Caco-2 (cell line): ENCODE data around the gene ATP1B4. TPM values are rescaled to one million over a fixed set of nuclear protein-coding genes. Genes with fewer than 3 reads are reported as not detected.

Experiments used
- BruUV-seq: library from RNA; stranded (reverse); fragments of 400-500 nt; replicated peaks from 2 replicates; lab custom pipeline; 2021; lab: Mats Ljungman, UMichigan
- CTCF ChIA-PET: fragments of 300-600 bp; sonication (Branson Sonifier 250); formaldehyde crosslinking; loops from one replicate; lab custom pipeline; 2022; ENCODE audit warnings: antibody characterized with exemption; lab: Charles Lee
- POLR2A ChIA-PET: fragments of 300-600 bp; sonication (Branson Sonifier 250); formaldehyde crosslinking; loops from one replicate; lab custom pipeline; 2022; ENCODE audit warnings: antibody characterized with exemption; lab: Charles Lee
- DNase-seq, 2 experiments: peaks; one replicate each; pipeline versions ENCODE4 v3.0.0 to v3.0.0-alpha.2; 2020 to 2022
- H3K27me3 ChIP-seq: replicated peaks from 2 replicates; pipeline ENCODE4 v1.6.0; 2011; ENCODE audit warnings: low read length; ENCODE audit not compliant: control insufficient read depth, insufficient read depth
- H3K36me3 ChIP-seq: 2 replicates; pipeline ENCODE4 v1.5.1; 2011; ENCODE audit warnings: low read length; ENCODE audit not compliant: control insufficient read depth, insufficient read depth
- H3K4me1 ChIP-seq: fragments of 250-450 bp; sonication (Bioruptor Pico); 2 replicates; pipeline ENCODE4 v1.5.1; 2020; ENCODE audit warnings: mild to moderate bottlenecking
- H3K4me3 ChIP-seq: 2 replicates; pipeline ENCODE4 v1.5.1; 2011; ENCODE audit warnings: low read depth, mild to moderate bottlenecking, control low read depth, low read length
- H3K9me3 ChIP-seq: fragments of 250-450 bp; sonication (Bioruptor Pico); 2 replicates; pipeline ENCODE4 v1.5.1; 2020; ENCODE audit warnings: mild to moderate bottlenecking, moderate library complexity
- H3K27ac Mint-ChIP-seq: one replicate; pipeline ENCODE4 v1.8.0; 2022; ENCODE audit warnings: mixed read lengths; ENCODE audit not compliant: unreplicated experiment
- H3K27me3 Mint-ChIP-seq: one replicate; pipeline ENCODE4 v1.8.0; 2022; ENCODE audit warnings: mixed read lengths; ENCODE audit not compliant: insufficient read depth, unreplicated experiment
- H3K36me3 Mint-ChIP-seq: one replicate; pipeline ENCODE4 v1.8.0; 2022; ENCODE audit warnings: mild to moderate bottlenecking, mixed read lengths; ENCODE audit not compliant: insufficient read depth, unreplicated experiment
- H3K4me1 Mint-ChIP-seq: one replicate; pipeline ENCODE4 v1.8.0; 2022; ENCODE audit warnings: low read depth, mixed read lengths; ENCODE audit not compliant: unreplicated experiment
- H3K4me3 Mint-ChIP-seq: one replicate; pipeline ENCODE4 v1.8.0; 2022; ENCODE audit warnings: mild to moderate bottlenecking, moderate library complexity, mixed read lengths; ENCODE audit not compliant: unreplicated experiment
- H3K9me3 Mint-ChIP-seq: one replicate; pipeline ENCODE4 v1.8.0; 2022; ENCODE audit warnings: mixed read lengths; ENCODE audit not compliant: unreplicated experiment
- intact Hi-C: fragments of 100-400 bp; cut with micrococcal nuclease; formaldehyde crosslinking; loops from one replicate; pipeline ENCODE4 v1.10.0; 2022; ENCODE audit not compliant: unreplicated experiment
- total RNA-seq: library from RNA; stranded (reverse); gene quantifications from 2 replicates; pipeline ENCODE4 v1.2.3, GENCODE V29; 2022
- TF ChIP-seq, protein P1 (sequence below), 2 experiments: fragments of 200-600 bp in 1 of 2; IDR thresholded peaks; 1 replicate in 1 of 2; 2 replicates in 1 of 2; pipeline versions ENCODE4 v1.5.1 to v1.8.0; 2011 to 2022; ENCODE audit warnings: antibody characterized with exemption in 1 of 2, control low read depth in 1 of 2, inconsistent platforms in 1 of 2, low read depth in 1 of 2, low read length in 1 of 2, mild to moderate bottlenecking in 1 of 2, moderate library complexity in 1 of 2; ENCODE audit not compliant: insufficient read depth in 1 of 2, severe bottlenecking in 1 of 2, unreplicated experiment in 1 of 2

The ATP1B4 gene
- total RNA-seq, 1 experiment from 2014 or later, result not detected

- Mint-ChIP-seq H3K4me3 (no peak overlapping the region), H3K27ac (no peak overlapping the region), H3K4me1 (no peaks in the 10 kb centered on the region), H3K27me3 (peaks cover 4% of the 10 kb centered on the region), H3K9me3 (no peaks in the 10 kb centered on the region), H3K36me3 (no peaks in the 10 kb centered on the region)
- Histone ChIP-seq H3K36me3 (no peaks in the 10 kb centered on the region), H3K4me3 (no peak overlapping the region), H3K9me3 (no peaks in the 10 kb centered on the region), H3K27me3 (no peaks in the 10 kb centered on the region), H3K4me1 (no peaks in the 10 kb centered on the region)
- no TSS peak for BruUV-seq
- CTCF ChIA-PET, result no interaction called here
- no peak for DNase-seq
- POLR2A ChIA-PET, result no interaction called here
- TF ChIP-seq, protein P1, sequence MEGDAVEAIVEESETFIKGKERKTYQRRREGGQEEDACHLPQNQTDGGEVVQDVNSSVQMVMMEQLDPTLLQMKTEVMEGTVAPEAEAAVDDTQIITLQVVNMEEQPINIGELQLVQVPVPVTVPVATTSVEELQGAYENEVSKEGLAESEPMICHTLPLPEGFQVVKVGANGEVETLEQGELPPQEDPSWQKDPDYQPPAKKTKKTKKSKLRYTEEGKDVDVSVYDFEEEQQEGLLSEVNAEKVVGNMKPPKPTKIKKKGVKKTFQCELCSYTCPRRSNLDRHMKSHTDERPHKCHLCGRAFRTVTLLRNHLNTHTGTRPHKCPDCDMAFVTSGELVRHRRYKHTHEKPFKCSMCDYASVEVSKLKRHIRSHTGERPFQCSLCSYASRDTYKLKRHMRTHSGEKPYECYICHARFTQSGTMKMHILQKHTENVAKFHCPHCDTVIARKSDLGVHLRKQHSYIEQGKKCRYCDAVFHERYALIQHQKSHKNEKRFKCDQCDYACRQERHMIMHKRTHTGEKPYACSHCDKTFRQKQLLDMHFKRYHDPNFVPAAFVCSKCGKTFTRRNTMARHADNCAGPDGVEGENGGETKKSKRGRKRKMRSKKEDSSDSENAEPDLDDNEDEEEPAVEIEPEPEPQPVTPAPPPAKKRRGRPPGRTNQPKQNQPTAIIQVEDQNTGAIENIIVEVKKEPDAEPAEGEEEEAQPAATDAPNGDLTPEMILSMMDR (IDR thresholded peaks at IDR 0.05; ENCODE audit: insufficient read depth in 1 of 2, low read depth in 1 of 2, low read length in 1 of 2, severe bottlenecking in 1 of 2, unreplicated experiment in 1 of 2), result no peak
- intact Hi-C loops, result loop anchor here (1.0 to 2.0 kb wide), 2 partner anchors 73 to 95 kb away; no protein-coding TSS in a partner anchor
Measured at GRCh38 chrX:120379937-120380681, 18.2 kb downstream of the ATP1B4 start.

DNA sequence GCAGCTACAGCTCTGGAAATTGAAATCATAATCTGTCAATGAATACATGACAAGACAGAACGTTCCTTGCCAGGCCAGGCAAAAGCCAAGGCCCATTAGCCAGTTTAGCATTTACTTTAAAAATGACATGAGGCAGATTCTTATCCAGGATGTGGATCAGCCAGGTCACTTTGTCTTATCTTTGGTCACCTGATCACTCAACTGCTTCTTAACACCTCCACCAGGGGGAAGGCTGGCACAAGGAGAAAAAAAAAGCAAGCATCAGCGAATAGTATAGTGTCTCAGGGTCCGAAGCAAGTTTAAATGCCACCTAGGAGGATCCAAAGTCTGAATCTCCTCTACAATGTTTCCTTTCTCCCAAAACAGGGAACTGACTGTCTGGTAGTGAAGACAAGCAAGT, 18.8 kb downstream of the ATP1B4 start:
- no peaks in the 10 kb centered on the region for H3K4me1 ChIP-seq
- intact Hi-C loops, result loop anchor here (1.0 to 2.0 kb wide), 2 partner anchors 72 to 95 kb away; no protein-coding TSS in a partner anchor
- H3K27me3 ChIP-seq, result no peaks in the 10 kb centered on the region
- Mint-ChIP-seq H3K27ac (no peak overlapping the region), H3K4me1 (no peaks in the 10 kb centered on the region), H3K36me3 (no peaks in the 10 kb centered on the region), H3K4me3 (no peak overlapping the region), H3K9me3 (no peaks in the 10 kb centered on the region), H3K27me3 (peaks cover 4% of the 10 kb centered on the region)
- peak in 1 of 2 experiments; percentile 24 for DNase-seq
- no peaks in the 10 kb centered on the region for H3K9me3 ChIP-seq
- no peak overlapping the region for H3K4me3 ChIP-seq
- no TSS peak for BruUV-seq
- POLR2A ChIA-PET, result no interaction called here
- CTCF ChIA-PET, result interaction anchor here (0.6 kb wide), 1 partner anchor 49 kb away, joined by 3 read pairs; no protein-coding TSS in a partner anchor
- no peaks in the 10 kb centered on the region for H3K36me3 ChIP-seq
- TF ChIP-seq, protein P1 (IDR thresholded peaks at IDR 0.05; ENCODE audit: insufficient read depth in 1 of 2, low read depth in 1 of 2, low read length in 1 of 2, severe bottlenecking in 1 of 2, unreplicated experiment in 1 of 2), result peak in 1 of 2 experiments; percentile 39

GRCh38 chrX:120401301-120401700, 39.4 kb downstream of the ATP1B4 start:
- BruUV-seq, result no TSS peak
- H3K27me3 Mint-ChIP-seq, result peaks cover 6% of the 10 kb centered on the region

More at GRCh38 chrX:120401301-120401700, 39.4 kb downstream of the ATP1B4 start:
- CTCF ChIA-PET, result no interaction called here
- TF ChIP-seq, protein P1 (IDR thresholded peaks at IDR 0.05; ENCODE audit: insufficient read depth in 1 of 2, low read depth in 1 of 2, low read length in 1 of 2, severe bottlenecking in 1 of 2, unreplicated experiment in 1 of 2), result no peak
- no peaks in the 10 kb centered on the region for H3K9me3 ChIP-seq
- no peak for DNase-seq
- H3K4me3 Mint-ChIP-seq, result no peak overlapping the region
- no peak overlapping the region for H3K27ac Mint-ChIP-seq
- H3K36me3 Mint-ChIP-seq, result no peaks in the 10 kb centered on the region
- no peaks in the 10 kb centered on the region for H3K4me1 Mint-ChIP-seq
- H3K4me3 ChIP-seq, result no peak overlapping the region
- H3K4me1 ChIP-seq, result no peaks in the 10 kb centered on the region
- no peaks in the 10 kb centered on the region for H3K27me3 ChIP-seq
- POLR2A ChIA-PET, result no interaction called here
- no peaks in the 10 kb centered on the region for H3K9me3 Mint-ChIP-seq
- H3K36me3 ChIP-seq, result no peaks in the 10 kb centered on the region
- intact Hi-C loops, result no loop called here
